GM12878 (cell line): ENCODE measurements around the gene ZNF366. TPM values are rescaled to one million over a fixed set of nuclear protein-coding genes. Genes with fewer than 3 reads are reported as not detected.

Experiments
- ATAC-seq: fragments of 200-7000 bp; cut with Tn5 transposase; 3 replicates; pipeline ENCODE4 v1.9.1; 2020; ENCODE audit warnings: mild to moderate bottlenecking, moderate library complexity
- BruUV-seq: library from RNA; stranded (reverse); fragments of 400-500 nt; replicated peaks from 2 replicates; lab custom pipeline; 2021; lab: Mats Ljungman, UMichigan
- CTCF ChIA-PET: fragments of 300-600 bp; sonication (Branson Sonifier 250); formaldehyde crosslinking; extraction: SDS; loops from one replicate; lab custom pipeline; 2021; ENCODE audit warnings: inconsistent platforms; lab: Yijun Ruan, JAX
- POLR2A ChIA-PET: fragments of 350-600 bp; formaldehyde crosslinking; extraction: SDS; loops from one replicate; lab custom pipeline; 2021; ENCODE audit warnings: inconsistent platforms; lab: Charles Lee
- RAD21 ChIA-PET: fragments of 300-600 bp; sonication (Branson Sonifier 250); formaldehyde crosslinking; loops from one replicate; lab custom pipeline; 2023; ENCODE audit warnings: antibody characterized with exemption; ENCODE audit not compliant: unreplicated experiment; lab: Charles Lee
- SMC1A ChIA-PET: fragments of 300-600 bp; sonication (Branson Sonifier 250); formaldehyde crosslinking; loops from one replicate; lab custom pipeline; 2023; ENCODE audit not compliant: unreplicated experiment, uncharacterized antibody; lab: Charles Lee
- DNase-seq: peaks from one replicate; pipeline ENCODE4 v3.0.0-alpha.2; 2011; ENCODE audit warnings: low read depth, low spot score
- FAIRE-seq: peaks from 3 replicates; lab custom pipeline; 2011; peaks lifted over from hg19 to GRCh38; lab: Jason Lieb, UNC
- H2AFZ ChIP-seq: 2 replicates; pipeline ENCODE4 v1.6.0; 2011; ENCODE audit warnings: low read depth, low read length, control low read depth; ENCODE audit not compliant: control insufficient read depth
- H3K27ac ChIP-seq: 2 replicates; pipeline ENCODE4 v1.5.1; 2011; ENCODE audit warnings: control low read depth; ENCODE audit not compliant: control insufficient read depth, insufficient read depth
- H3K27me3 ChIP-seq, 2 experiments: replicated peaks in 1 of 2; 2 replicates each; pipeline versions ENCODE4 v1.6.0 to v1.6.1; 2011; ENCODE audit warnings: low read length in 1 of 2; ENCODE audit not compliant: control insufficient read depth in 2 of 2, insufficient read depth in 2 of 2
- H3K36me3 ChIP-seq, 2 experiments: 2 replicates each; pipeline ENCODE4 v1.5.1; 2011; ENCODE audit warnings: low read length in 1 of 2; ENCODE audit not compliant: control insufficient read depth in 2 of 2, insufficient read depth in 2 of 2
- H3K4me1 ChIP-seq: 2 replicates; pipeline ENCODE4 v1.6.1; 2011; ENCODE audit warnings: mild to moderate bottlenecking, low read length, moderate library complexity, mixed read lengths; ENCODE audit not compliant: control insufficient read depth, insufficient read depth
- H3K4me2 ChIP-seq: 2 replicates; pipeline ENCODE4 v1.6.0; 2011; ENCODE audit warnings: control low read depth; ENCODE audit not compliant: control insufficient read depth, insufficient read depth
- H3K4me3 ChIP-seq: fragments of 200-600 bp; sonication (generic); 2 replicates; pipeline ENCODE4 v1.5.1; 2016
- H3K79me2 ChIP-seq: 2 replicates; pipeline ENCODE4 v1.6.0; 2011; ENCODE audit warnings: low read length; ENCODE audit not compliant: control insufficient read depth, insufficient read depth
- H3K9ac ChIP-seq: 2 replicates; pipeline ENCODE4 v1.8.0; 2011; ENCODE audit warnings: low read length, control low read depth, mixed read lengths; ENCODE audit not compliant: control insufficient read depth, insufficient read depth
- H3K9me3 ChIP-seq: replicated peaks from 3 replicates; pipeline ENCODE4 v1.5.1; 2011; ENCODE audit warnings: mild to moderate bottlenecking, low read length; ENCODE audit not compliant: control insufficient read depth, insufficient read depth
- H4K20me1 ChIP-seq: 2 replicates; pipeline ENCODE4 v1.6.0; 2011; ENCODE audit not compliant: control insufficient read depth, insufficient read depth
- BACH1 ChIP-seq: fragments of 450-650 bp; IDR thresholded peaks from 2 replicates; pipeline ENCODE4 v1.6.1; 2017; ENCODE audit warnings: mild to moderate bottlenecking, borderline replicate concordance
- BMI1 ChIP-seq: fragments of 450-650 bp; IDR thresholded peaks from 2 replicates; pipeline ENCODE4 v1.6.1; 2016; ENCODE audit warnings: mild to moderate bottlenecking, moderate library complexity, borderline replicate concordance
- E4F1 ChIP-seq: fragments of 450-650 bp; IDR thresholded peaks from 2 replicates; pipeline ENCODE4 v1.6.1; 2018; ENCODE audit warnings: borderline replicate concordance, mild to moderate bottlenecking; ENCODE audit not compliant: partially characterized antibody
- FOXM1 ChIP-seq: IDR thresholded peaks from 2 replicates; pipeline ENCODE4 v1.6.1; 2012; ENCODE audit warnings: low read depth, mild to moderate bottlenecking, inconsistent platforms, low read length, moderate library complexity
- IKZF2 ChIP-seq, 2 experiments: fragments of 450-650 bp; IDR thresholded peaks; 2 replicates each; pipeline ENCODE4 v1.6.1; 2017; ENCODE audit warnings: mild to moderate bottlenecking in 2 of 2, moderate library complexity in 2 of 2
- IRF5 ChIP-seq: fragments of 450-650 bp; IDR thresholded peaks from 2 replicates; pipeline ENCODE4 v1.6.1; 2017; ENCODE audit warnings: borderline replicate concordance
- JUNB ChIP-seq: IDR thresholded peaks from 2 replicates; pipeline ENCODE4 v1.6.1; 2016; ENCODE audit warnings: antibody characterized with exemption, mild to moderate bottlenecking
- PAX8 ChIP-seq: fragments of 450-650 bp; IDR thresholded peaks from 2 replicates; pipeline ENCODE4 v1.6.1; 2017; ENCODE audit warnings: mild to moderate bottlenecking, moderate library complexity
- PML ChIP-seq: IDR thresholded peaks from 2 replicates; pipeline ENCODE4 v1.6.1; 2012; ENCODE audit warnings: low read length, inconsistent platforms
- SMAD1 ChIP-seq: fragments of 450-650 bp; IDR thresholded peaks from 2 replicates; pipeline ENCODE4 v1.6.1; 2018; ENCODE audit warnings: mild to moderate bottlenecking, low read depth; ENCODE audit not compliant: partially characterized antibody
- TARDBP ChIP-seq: IDR thresholded peaks from 2 replicates; pipeline ENCODE4 v1.6.1; 2016; ENCODE audit warnings: borderline replicate concordance
- USF1 ChIP-seq: IDR thresholded peaks from 2 replicates; pipeline ENCODE4 v1.6.1; 2011; ENCODE audit warnings: borderline replicate concordance, low read depth, mild to moderate bottlenecking, moderate library complexity, mixed read lengths, low read length; ENCODE audit not compliant: insufficient read depth; ENCODE audit errors: extremely low read length
- WRNIP1 ChIP-seq: IDR thresholded peaks from 2 replicates; pipeline ENCODE4 v1.6.1; 2011; ENCODE audit warnings: low read depth, low read length, improper control_type of control experiment, borderline replicate concordance
- ZBTB40 ChIP-seq: fragments of 450-650 bp; IDR thresholded peaks from 2 replicates; pipeline ENCODE4 v1.6.1; 2016; ENCODE audit warnings: mild to moderate bottlenecking, moderate library complexity, borderline replicate concordance
- ZNF24 ChIP-seq: fragments of 450-650 bp; IDR thresholded peaks from 2 replicates; pipeline ENCODE4 v1.6.1; 2017; ENCODE audit warnings: antibody characterized with exemption, mild to moderate bottlenecking
- ZNF274 ChIP-seq: IDR thresholded peaks from one replicate; pipeline ENCODE4 v1.8.0; 2011; ENCODE audit not compliant: insufficient read length, insufficient read depth
- in situ Hi-C: fragments of 300-500 bp; cut with MboI; formaldehyde crosslinking; loops from 9 replicates; pipeline ENCODE4 v1.14.3; 2018; ENCODE audit warnings: mixed read lengths
- intact Hi-C: fragments of 100-400 bp; cut with micrococcal nuclease; formaldehyde crosslinking; loops from one replicate; pipeline ENCODE4 v1.14.2; 2022; ENCODE audit not compliant: unreplicated experiment
- polyA plus RNA-seq, 11 experiments: library from polyadenylated mRNA; depleted of rRNA in 4 of 11; unstranded in 6 of 11; stranded (reverse) in 5 of 11; fragments of >200 nt; fragmentation: Nextera tagmentation in 4 of 11; fragmentation: Illumina TruSeq in 1 of 11; extraction: Ambion mirVana in 4 of 11; extraction: Trizol in 1 of 11; gene quantifications; 1 replicate in 1 of 11; 2 replicates in 10 of 11; pipeline versions ENCODE4 v1.2.1 to v1.2.3, GENCODE V29; 2011 to 2016; ENCODE audit warnings: inconsistent platforms in 2 of 11, missing spikeins in 2 of 11, low read depth in 1 of 11
- total RNA-seq, 4 experiments: library from RNA; depleted of rRNA in 3 of 4; stranded (reverse); fragments of >200 nt in 3 of 4; fragmentation: Illumina TruSeq in 1 of 4; extraction: Trizol in 1 of 4; gene quantifications; 2 replicates each; pipeline versions ENCODE4 v1.2.1 to v1.2.3, GENCODE V29; 2013 to 2021

The ZNF366 gene
- total and polyA plus RNA-seq, 10 of the 15 experiments (the other 5 are each of a cell fraction or from before 2014, with no cell fraction given): 0.01 to 0.18 (median 0.04) TPM; not detected in 6

- no peak for FAIRE-seq
- H3K79me2 ChIP-seq: no peaks in the 10 kb centered on the region
- H3K9me3 ChIP-seq: no peaks in the 10 kb centered on the region; the same call in 2 of the 3 replicates
- POLR2A ChIA-PET: interaction anchor here (1.1 to 4.2 kb wide), 2 partner anchors 8 to 18 kb away, joined by 5 to 22 read pairs; no protein-coding TSS in a partner anchor
- H3K36me3 ChIP-seq: no peaks in the 10 kb centered on the region
- TSS peak; percentile 24 for BruUV-seq
- intact Hi-C loops: loop anchor here (1.0 to 5.0 kb wide), 3 partner anchors 9 to 172 kb away; no protein-coding TSS in a partner anchor
- H3K27me3 ChIP-seq: no peaks in the 10 kb centered on the region
- H3K9ac ChIP-seq: no peak overlapping the region
- in situ Hi-C loops: no loop called here
- DNase-seq: no peak
- peak overlapping the region; percentile 70 for H3K27ac ChIP-seq
- no peaks in the 10 kb centered on the region for H4K20me1 ChIP-seq
- RAD21 ChIA-PET: interaction anchor here (1.0 to 1.9 kb wide), 5 partner anchors 8 to 72 kb away, joined by 3 to 6 read pairs (median 4); no protein-coding TSS in a partner anchor
- H2AFZ ChIP-seq: no peak overlapping the region
- no peak overlapping the region for H3K4me3 ChIP-seq
- CTCF ChIA-PET: interaction anchor here (1.0 to 1.2 kb wide), 2 partner anchors 8 to 108 kb away, joined by 4 read pairs; no protein-coding TSS in a partner anchor
- H3K4me1 ChIP-seq: peaks cover 62% of the 10 kb centered on the region
- ATAC-seq: peak; percentile 20
- H3K4me2 ChIP-seq: no peak overlapping the region; the same call in 1 of the 2 replicates
- SMC1A ChIA-PET: interaction anchor here (1.0 to 7.1 kb wide), 6 partner anchors 9 to 78 kb away, joined by 3 to 76 read pairs (median 6); no protein-coding TSS in a partner anchor
- TF ChIP-seq IRF5 (no peak), USF1 (no peak), JUNB (no peak), ZNF274 (no peak), PML (0 out of 2 replicates have a peak, but pooled peaks have one; percentile 27), ZNF24 (0 out of 2 replicates have a peak, but pooled peaks have one; percentile 8), ZBTB40 (no peak), SMAD1 (no peak), BMI1 (no peak), FOXM1 (0 out of 2 replicates have a peak, but pooled peaks have one; percentile 0), IKZF2 (IDR thresholded peaks at IDR 0.05) (peak; percentile 35 to 49; a peak in 1 of 4 replicates), BACH1 (no peak), TARDBP (no peak), E4F1 (no peak), PAX8 (0 out of 2 replicates have a peak, but pooled peaks have one; percentile 33), WRNIP1 (no peak)
These were observed 32.7 kb downstream of the ZNF366 start for GRCh38 chr5:72474516-72474915.
